GM13976 (cell line): ENCODE results near the gene MRPS34.

ENCODE experiments used
- DNase-seq: peaks from one replicate; pipeline ENCODE4 v3.0.0; 2012; ENCODE audit warnings: low spot score
- CTCF ChIP-seq: IDR thresholded peaks from 2 replicates; pipeline ENCODE4 v1.5.1; 2012; ENCODE audit warnings: borderline replicate concordance, mild to moderate bottlenecking; ENCODE audit not compliant: insufficient read depth; ENCODE audit errors: extremely low read depth, missing control alignments, control extremely low read depth
- in situ Hi-C: fragments of 300-500 bp; cut with MboI; formaldehyde crosslinking; loops from one replicate; pipeline ENCODE4 v1.12.0; 2022; ENCODE audit warnings: low sequenced_read_pairs, mixed read lengths, inconsistent platforms; ENCODE audit not compliant: unreplicated experiment

MRPS34 gene

GRCh38 chr16:1766701-1767100 lies 6.2 kb downstream of the MRPS34 start:
- TF ChIP-seq CTCF = no peak
- in situ Hi-C loops = no loop called here
- DNase-seq = no peak

- TF ChIP-seq CTCF = no peak
- DNase-seq = no peak
- in situ Hi-C loops = no loop called here
Observed at GRCh38 chr16:1766231-1766630, 6.7 kb downstream of the MRPS34 start.

- DNase-seq = no peak
- no peak for TF ChIP-seq CTCF
- in situ Hi-C loops = no loop called here
Observed at GRCh38 chr16:1765826-1766225, 7.1 kb downstream of the MRPS34 start.

- no peak for TF ChIP-seq CTCF
- in situ Hi-C loops = no loop called here
- no peak for DNase-seq
Observed at GRCh38 chr16:1764971-1765370, 8.0 kb downstream of the MRPS34 start.

- in situ Hi-C loops = no loop called here
- no peak for DNase-seq
- no peak for TF ChIP-seq CTCF
Observed at GRCh38 chr16:1763521-1764511, 9.1 kb downstream of the MRPS34 start.

- in situ Hi-C loops = no loop called here
- no peak for DNase-seq
- no peak for TF ChIP-seq CTCF
Observed at GRCh38 chr16:1762879-1763520, 9.9 kb downstream of the MRPS34 start.
